ENCODE measurements around the gene MSL1.

The MSL1 gene

DNA sequence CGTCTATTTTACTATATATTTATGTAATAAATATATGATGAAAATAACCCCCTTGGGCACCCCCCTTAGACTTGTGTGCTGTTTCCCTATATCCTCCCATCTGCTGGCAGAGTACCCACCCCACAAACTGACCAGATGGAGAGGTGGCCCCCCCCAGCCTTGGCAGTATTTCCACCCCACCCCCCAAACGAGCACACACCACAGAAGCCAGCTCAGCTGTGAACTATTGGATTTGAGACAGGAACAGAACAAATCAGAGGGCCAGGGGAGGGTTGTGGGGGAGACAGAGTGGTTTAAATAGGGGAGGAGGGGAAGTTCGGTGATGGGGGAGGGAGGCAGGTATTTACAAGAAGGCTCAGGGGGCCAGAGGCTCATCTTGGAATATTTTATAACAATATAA lies 29.2 kb upstream of the MSL1 start:
- DNase-seq = no peak

DNA sequence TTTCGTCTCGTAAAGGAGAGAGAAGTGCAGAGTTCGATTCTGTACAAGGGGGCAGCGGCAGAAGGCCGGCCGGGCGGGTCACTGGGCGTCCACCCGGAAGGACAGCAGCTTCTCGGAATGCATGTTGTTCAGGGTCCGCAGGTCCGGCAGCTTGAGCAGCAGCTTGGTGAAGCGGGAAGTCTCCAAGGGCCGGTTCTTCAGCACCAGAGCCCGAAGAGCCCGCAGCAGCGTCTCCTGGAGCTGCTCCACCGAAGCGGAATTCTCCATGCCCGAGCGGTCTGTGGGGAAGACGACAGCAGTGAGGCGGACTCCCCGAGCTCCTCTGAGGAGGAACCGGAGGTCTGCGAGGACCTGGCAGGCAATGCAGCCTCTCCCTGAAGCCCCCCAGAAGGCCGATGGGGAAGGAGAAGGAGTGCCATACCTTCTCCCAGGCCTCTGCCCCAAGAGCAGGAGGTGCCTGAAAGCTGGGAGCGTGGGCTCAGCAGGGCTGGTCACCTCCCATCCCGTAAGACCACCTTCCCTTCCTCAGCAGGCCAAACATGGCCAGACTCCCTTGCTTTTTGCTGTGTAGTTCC lies 28.7 kb upstream of the MSL1 start:
- DNase-seq = no peak

DNA sequence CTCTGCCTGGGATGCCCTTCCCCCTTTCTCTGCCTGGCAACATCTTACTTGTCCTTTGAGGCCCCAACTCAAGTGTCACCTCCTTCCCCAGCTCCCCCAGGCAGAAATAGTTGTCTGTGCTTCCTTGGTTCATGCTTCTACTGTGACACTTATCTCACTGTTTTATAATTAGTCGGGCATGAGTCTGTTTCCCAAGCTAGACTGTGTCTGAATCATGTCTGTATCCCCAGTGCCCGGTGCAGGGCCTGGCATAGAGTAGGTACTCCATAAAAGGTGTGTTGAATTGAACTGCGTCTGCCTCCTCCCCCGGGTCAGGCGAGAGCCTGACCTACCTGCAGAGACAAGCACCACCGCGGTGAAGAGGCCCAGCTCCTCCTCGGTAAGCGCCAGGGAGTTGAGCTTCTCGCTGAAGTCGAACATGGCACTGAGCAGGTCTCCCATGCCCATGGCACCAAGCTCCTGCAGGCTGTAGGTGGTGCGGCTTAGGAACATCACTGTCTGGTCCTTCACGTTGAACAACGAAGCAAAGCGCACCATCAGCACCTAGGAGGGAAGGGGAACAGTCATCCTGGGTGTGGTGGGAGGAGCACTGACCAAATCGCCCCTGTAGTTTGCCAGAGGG lies 28.1 kb upstream of the MSL1 start:
- DNase-seq = no peak

GRCh38 chr17:40094874-40095273 lies 26.9 kb upstream of the MSL1 start:
- no peak for DNase-seq

GRCh38 chr17:40095351-40095943 lies 26.3 kb upstream of the MSL1 start:
- no peak for DNase-seq

GRCh38 chr17:40095944-40096791 lies 25.6 kb upstream of the MSL1 start:
- no peak for DNase-seq

DNA sequence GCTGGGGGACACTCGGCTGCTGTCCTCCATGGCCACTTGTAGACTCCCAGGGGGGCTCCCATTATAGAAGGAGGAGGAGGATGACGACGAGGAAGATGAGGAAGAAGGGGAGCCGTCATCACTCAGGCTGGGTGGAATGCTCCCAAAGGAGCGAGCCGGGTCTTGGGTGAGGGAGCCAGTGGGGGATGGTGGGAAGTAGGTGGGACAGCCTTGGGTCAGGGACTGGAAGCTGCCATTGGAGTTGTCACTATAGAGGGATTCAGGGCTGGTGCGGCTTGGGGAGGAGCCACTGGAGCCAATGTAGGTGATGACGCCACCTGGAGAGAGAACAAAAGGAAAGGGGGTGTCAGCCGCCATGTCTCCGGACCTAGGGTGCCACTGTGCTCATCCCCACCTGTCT lies 24.7 kb upstream of the MSL1 start:
- DNase-seq = no peak

DNA sequence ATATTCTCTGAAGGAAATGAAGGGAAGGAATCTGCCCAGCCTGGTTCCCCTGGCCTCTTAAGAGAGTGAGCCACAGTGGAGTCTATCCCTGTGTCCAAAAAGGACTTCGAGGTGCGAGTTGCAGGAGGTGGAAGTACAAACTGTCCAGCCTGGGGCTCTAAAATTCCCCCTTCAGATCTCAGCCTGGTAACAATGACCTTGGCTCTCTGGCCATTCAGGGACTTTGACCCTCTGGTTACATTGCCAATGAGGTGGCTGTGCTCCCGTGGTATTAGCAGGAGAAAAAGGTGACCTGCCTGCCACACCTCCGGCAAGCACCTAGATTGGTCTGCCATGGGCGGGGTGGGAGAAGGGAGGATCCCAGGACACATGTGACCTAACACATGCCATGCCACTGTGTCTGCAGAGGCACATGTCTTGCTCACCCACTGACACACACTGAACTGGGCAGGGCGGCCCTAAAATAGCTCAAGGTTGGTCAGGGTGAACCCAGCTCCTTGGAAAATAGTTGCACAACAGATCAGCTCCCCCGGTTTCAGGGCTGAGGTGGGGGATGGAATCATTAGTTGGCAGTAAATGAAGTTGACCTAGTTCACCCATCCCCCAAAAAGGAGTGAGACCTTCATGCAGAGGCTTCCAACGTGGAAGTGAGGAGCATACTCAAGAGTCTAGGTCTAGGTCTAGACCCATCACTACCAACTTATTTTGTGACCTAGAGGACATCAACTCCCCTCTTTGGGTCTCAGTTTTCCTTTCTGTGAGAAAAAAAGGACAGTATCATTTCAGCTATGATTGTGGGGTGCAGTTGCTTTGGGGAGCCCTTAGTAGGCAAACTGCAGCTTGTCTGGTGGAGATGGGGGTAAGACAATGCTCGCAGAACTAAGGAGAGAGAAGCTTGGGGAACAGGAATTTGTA lies 23.6 kb upstream of the MSL1 start:
- no peak for DNase-seq

GRCh38 chr17:40098846-40099618 lies 22.7 kb upstream of the MSL1 start:
- DNase-seq = peak; percentile 85

DNA sequence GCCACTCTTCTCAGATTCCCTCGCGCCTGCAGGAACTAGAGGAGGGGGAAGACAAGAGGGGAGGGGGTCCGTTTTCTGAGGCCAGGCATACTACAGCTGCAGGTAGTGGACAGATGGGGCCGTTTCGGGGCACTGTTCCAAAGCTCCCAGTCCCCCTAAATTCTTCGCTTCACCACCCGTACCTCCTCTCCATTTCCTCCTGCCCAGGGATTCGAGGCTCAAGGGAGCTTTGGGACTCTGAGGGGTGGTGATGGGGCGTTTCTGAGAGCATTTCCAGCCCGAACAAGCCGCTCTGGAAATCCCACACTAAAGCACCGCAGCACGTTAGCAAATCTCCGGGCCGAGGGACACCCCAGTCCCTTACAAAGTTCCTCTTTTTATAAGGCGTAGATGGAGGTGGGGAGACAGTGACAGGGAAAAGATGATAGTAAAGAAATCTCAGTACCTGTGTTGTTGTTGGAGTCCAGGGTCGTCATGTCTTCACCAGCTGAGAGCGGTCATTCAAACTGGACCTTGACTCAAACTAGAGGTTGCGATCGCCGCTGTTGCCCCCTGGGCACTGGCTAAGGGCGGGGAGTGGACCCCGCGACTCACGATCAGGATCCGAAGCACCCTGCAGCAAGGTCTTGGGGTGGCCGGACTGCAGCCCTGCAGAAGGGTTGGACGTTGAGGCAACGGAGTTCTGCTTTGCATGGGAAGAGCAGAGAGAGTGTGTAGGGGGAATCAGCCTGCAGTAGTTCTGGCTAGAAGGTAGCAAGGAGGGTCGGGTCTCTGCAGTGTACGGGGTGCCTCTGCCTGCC lies 22.0 kb upstream of the MSL1 start:
- no peak for DNase-seq

DNA sequence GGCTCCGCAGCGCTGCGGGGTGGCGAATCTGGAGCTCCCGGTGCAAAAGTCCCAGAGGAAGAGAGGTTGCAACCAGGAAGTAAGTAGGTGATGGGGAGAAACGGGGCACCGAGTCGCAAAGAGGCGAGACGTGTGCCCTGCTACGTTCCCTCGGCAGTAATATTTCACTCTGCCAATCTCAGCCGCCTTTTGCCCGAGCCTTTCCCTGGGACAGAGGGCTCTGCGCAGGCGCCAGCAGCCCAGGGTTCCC lies 21.4 kb upstream of the MSL1 start, which contains the start of gene NR1D1:
TSS of gene NR1D1 (minus strand) at position 171 of the 250 bp plus-strand sequence. CDS start 495 bp downstream, outside the sequence.
- DNase-seq = no peak

GRCh38 chr17:40100669-40101366 lies 21.0 kb upstream of the MSL1 start:
- peak; percentile 84 for DNase-seq

DNA sequence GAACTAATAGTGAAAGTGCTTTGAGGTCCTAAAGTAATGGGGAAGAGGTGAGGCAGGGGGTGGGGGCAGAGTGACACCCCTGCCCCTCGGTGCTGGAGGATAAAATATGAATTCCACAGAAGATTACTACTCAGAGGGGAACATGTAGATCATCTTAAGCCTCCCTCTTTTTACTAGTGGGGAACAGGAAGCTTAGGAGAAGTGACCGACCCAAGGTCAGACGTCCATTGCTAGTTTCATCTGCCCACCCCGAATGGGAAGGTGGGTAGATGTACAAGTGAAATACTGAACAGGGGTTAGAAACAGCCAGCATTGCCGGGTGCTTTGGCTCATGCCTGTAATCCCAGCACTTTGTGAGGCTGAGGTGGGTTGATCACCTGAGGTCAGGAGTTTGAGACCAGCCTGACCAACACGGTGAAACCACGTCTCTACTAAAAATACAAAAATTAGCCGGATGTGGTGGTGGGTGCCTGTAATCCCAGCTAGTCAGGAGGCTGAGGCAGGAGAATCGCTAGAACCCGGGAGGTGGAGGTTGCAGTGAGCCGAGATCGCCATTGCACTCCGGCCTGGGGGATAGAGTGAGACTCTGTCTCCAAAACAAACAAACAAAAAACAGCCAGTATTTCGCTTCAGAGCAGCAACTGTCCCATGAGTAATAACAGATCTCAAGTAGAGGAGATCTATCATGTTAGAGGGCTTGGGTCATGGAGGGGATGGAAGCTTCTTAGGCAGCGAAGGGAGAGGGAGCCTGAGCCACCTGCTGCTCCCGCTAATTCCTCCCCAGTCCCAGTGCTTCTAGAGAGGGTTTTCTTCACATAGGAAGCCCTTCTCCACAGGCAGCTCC lies 20.2 kb upstream of the MSL1 start:
- DNase-seq = no peak

GRCh38 chr17:40103071-40103661 lies 18.6 kb upstream of the MSL1 start:
- no peak for DNase-seq

GRCh38 chr17:40103688-40104087 lies 18.1 kb upstream of the MSL1 start:
- no peak for DNase-seq

GRCh38 chr17:40104594-40105486 lies 16.9 kb upstream of the MSL1 start:
- DNase-seq = no peak

DNA sequence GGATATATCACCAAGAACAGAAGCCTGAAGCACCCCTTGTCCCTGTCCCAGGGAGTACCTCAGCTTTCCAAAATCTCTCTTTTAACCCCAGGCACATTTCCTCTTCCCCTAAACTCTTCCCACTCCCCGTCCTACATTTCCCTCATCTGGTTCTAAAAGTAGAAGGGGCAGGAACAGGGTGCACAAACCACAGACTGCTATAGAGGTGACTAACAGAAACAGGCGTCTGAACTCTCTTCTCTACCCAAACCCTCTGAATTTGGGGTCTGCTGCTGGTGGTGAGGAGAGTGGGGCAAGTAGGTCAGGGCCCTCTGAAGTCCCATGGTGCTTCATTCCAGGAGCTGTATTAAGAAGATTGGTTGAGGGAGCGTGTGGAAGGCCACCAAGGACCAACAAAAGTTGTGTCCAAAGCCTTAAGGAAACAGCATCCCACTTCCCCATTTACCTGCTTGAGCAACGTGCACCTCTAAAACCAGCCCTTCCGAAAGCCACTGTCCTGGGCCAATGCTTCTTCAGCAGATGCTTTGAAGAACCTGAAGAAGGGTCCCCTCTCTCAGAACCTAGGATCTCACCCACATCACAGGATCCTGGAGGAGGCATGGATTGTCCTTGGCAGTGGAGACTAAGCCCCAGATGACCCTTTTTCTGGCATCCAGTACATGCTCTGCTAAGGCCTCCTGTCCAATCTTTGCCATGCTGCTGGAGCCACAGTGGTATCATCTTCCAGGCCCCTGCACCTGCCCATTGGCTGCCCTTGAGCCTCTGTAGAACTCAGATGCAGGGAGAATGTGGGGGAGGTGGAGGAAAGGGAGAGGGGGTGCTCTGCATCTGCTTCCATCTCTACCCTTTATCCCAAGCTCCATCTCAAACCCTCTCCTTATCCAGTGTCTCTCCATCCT lies 15.7 kb upstream of the MSL1 start:
- no peak for DNase-seq
